DND-41 (cell line): Measurements from ENCODE around the gene TMEM132C.

ENCODE experiments used
- ATAC-seq: fragments of 200-7000 bp; cut with Tn5 transposase; 3 replicates; pipeline ENCODE4 v1.9.1; 2021; ENCODE audit warnings: low read depth; ENCODE audit not compliant: insufficient read depth
- DNase-seq: peaks from one replicate; pipeline ENCODE4 v3.0.0-alpha.2; 2020
- H2AFZ ChIP-seq: 2 replicates; pipeline ENCODE4 v1.6.0; 2012; ENCODE audit warnings: low read depth, low read length
- H3K27ac ChIP-seq: 2 replicates; pipeline ENCODE4 v1.5.1; 2012; ENCODE audit warnings: low read length, inconsistent platforms
- H3K27me3 ChIP-seq: fragments of 200-600 bp; sonication (generic); 2 replicates; pipeline ENCODE4 v1.6.0; 2012; ENCODE audit warnings: low read length, mild to moderate bottlenecking, inconsistent platforms; ENCODE audit not compliant: insufficient read depth, poor library complexity
- H3K36me3 ChIP-seq: 2 replicates; pipeline ENCODE4 v1.5.1; 2012; ENCODE audit warnings: low read length, inconsistent platforms; ENCODE audit not compliant: insufficient read depth
- H3K4me1 ChIP-seq: 2 replicates; pipeline ENCODE4 v1.5.1; 2012; ENCODE audit warnings: mild to moderate bottlenecking, low read length; ENCODE audit not compliant: insufficient read depth
- H3K4me2 ChIP-seq: 2 replicates; pipeline ENCODE4 v1.6.0; 2012; ENCODE audit warnings: mild to moderate bottlenecking, moderate library complexity, low read length, inconsistent platforms; ENCODE audit not compliant: insufficient read depth
- H3K4me3 ChIP-seq, 2 experiments: fragments of 200-600 bp in 1 of 2; shearing (Covaris generic) in 1 of 2; 2 replicates each; pipeline ENCODE4 v1.5.1; 2012 to 2016; ENCODE audit warnings: inconsistent platforms in 2 of 2, low read length in 2 of 2, mild to moderate bottlenecking in 2 of 2, low read depth in 1 of 2, moderate library complexity in 1 of 2
- H3K79me2 ChIP-seq: 2 replicates; pipeline ENCODE4 v1.6.0; 2012; ENCODE audit warnings: low read length, inconsistent platforms; ENCODE audit not compliant: insufficient read depth
- H3K9ac ChIP-seq: 2 replicates; pipeline ENCODE4 v1.6.0; 2012; ENCODE audit warnings: low read depth, mild to moderate bottlenecking, inconsistent platforms, low read length, moderate library complexity
- H3K9me3 ChIP-seq: 2 replicates; pipeline ENCODE4 v1.5.1; 2012; ENCODE audit warnings: low read length, moderate library complexity, mild to moderate bottlenecking, inconsistent platforms; ENCODE audit not compliant: insufficient read depth, severe bottlenecking
- H4K20me1 ChIP-seq: 2 replicates; pipeline ENCODE4 v1.6.0; 2012; ENCODE audit warnings: low read length; ENCODE audit not compliant: insufficient read depth
- EZH2 ChIP-seq: IDR thresholded peaks from 3 replicates; pipeline ENCODE4 v1.6.1; 2012; ENCODE audit warnings: borderline replicate concordance, low read depth, mild to moderate bottlenecking, moderate library complexity, low read length, inconsistent platforms; ENCODE audit not compliant: severe bottlenecking
- TF ChIP-seq, protein P1 (sequence below): IDR thresholded peaks from 2 replicates; pipeline ENCODE4 v1.5.1; 2012; ENCODE audit warnings: borderline replicate concordance, low read length, moderate library complexity, mild to moderate bottlenecking; ENCODE audit not compliant: poor library complexity, severe bottlenecking; ENCODE audit errors: extremely low read depth

The TMEM132C gene

GRCh38 chr12:128708789-128709188, 441.8 kb downstream of the TMEM132C start:
- H3K27ac ChIP-seq: no peak overlapping the region

GRCh38 chr12:128709660-128710059, 442.7 kb downstream of the TMEM132C start:
- no peaks in the 10 kb centered on the region for H3K36me3 ChIP-seq
- DNase-seq (no peak), ATAC-seq (no peak)
- H3K27ac ChIP-seq: no peak overlapping the region
- H3K4me3 ChIP-seq: no peak overlapping the region
- no peak overlapping the region for H3K9ac ChIP-seq
- no peak overlapping the region for H3K4me2 ChIP-seq
- TF ChIP-seq, protein P1, sequence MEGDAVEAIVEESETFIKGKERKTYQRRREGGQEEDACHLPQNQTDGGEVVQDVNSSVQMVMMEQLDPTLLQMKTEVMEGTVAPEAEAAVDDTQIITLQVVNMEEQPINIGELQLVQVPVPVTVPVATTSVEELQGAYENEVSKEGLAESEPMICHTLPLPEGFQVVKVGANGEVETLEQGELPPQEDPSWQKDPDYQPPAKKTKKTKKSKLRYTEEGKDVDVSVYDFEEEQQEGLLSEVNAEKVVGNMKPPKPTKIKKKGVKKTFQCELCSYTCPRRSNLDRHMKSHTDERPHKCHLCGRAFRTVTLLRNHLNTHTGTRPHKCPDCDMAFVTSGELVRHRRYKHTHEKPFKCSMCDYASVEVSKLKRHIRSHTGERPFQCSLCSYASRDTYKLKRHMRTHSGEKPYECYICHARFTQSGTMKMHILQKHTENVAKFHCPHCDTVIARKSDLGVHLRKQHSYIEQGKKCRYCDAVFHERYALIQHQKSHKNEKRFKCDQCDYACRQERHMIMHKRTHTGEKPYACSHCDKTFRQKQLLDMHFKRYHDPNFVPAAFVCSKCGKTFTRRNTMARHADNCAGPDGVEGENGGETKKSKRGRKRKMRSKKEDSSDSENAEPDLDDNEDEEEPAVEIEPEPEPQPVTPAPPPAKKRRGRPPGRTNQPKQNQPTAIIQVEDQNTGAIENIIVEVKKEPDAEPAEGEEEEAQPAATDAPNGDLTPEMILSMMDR: no peak
- TF ChIP-seq EZH2: no peak
- H3K4me1 ChIP-seq: no peaks in the 10 kb centered on the region
- no peaks in the 10 kb centered on the region for H3K79me2 ChIP-seq
- H2AFZ ChIP-seq: no peak overlapping the region
- H4K20me1 ChIP-seq: no peaks in the 10 kb centered on the region
- no peaks in the 10 kb centered on the region for H3K27me3 ChIP-seq
- no peaks in the 10 kb centered on the region for H3K9me3 ChIP-seq

More at GRCh38 chr12:128708789-128709188, 441.8 kb downstream of the TMEM132C start:
- no peaks in the 10 kb centered on the region for H3K36me3 ChIP-seq
- TF ChIP-seq, protein P1: no peak
- TF ChIP-seq EZH2: no peak
- H4K20me1 ChIP-seq: no peaks in the 10 kb centered on the region
- DNase-seq: no peak
- no peaks in the 10 kb centered on the region for H3K4me1 ChIP-seq
- no peaks in the 10 kb centered on the region for H3K27me3 ChIP-seq
- H3K9ac ChIP-seq: no peak overlapping the region
- H3K4me2 ChIP-seq: no peak overlapping the region
- no peaks in the 10 kb centered on the region for H3K79me2 ChIP-seq
- no peak for ATAC-seq
- no peak overlapping the region for H3K4me3 ChIP-seq
- H3K9me3 ChIP-seq: no peaks in the 10 kb centered on the region
- no peak overlapping the region for H2AFZ ChIP-seq

DNA sequence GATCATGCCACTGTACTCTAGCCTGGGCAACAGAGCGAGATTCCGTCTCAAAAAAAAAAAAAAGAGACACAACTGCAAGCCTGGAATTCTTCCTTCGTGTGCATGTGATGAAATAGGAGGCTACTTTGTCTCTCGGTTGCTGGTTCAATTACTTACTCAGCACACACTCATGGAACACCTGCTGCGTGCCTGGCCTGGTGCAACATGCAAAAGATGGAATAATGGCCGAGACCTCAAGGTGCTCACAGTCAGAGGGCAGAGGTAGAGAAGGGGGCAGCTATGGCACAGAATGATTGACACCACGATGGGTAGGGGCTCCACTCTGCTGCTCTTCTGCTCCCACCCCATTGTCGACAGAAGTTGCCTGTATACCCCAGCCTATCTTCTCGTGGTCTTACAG, 444.5 kb downstream of the TMEM132C start:
- H3K4me1 ChIP-seq: no peaks in the 10 kb centered on the region
- no peak overlapping the region for H3K27ac ChIP-seq
- H2AFZ ChIP-seq: no peak overlapping the region
- TF ChIP-seq, protein P1: no peak
- TF ChIP-seq EZH2: no peak
- DNase-seq (no peak), ATAC-seq (no peak)
- no peak overlapping the region for H3K4me2 ChIP-seq
- no peaks in the 10 kb centered on the region for H3K36me3 ChIP-seq
- no peaks in the 10 kb centered on the region for H4K20me1 ChIP-seq
- no peaks in the 10 kb centered on the region for H3K27me3 ChIP-seq
- H3K9ac ChIP-seq: no peak overlapping the region
- H3K79me2 ChIP-seq: no peaks in the 10 kb centered on the region
- no peaks in the 10 kb centered on the region for H3K9me3 ChIP-seq
- H3K4me3 ChIP-seq: no peak overlapping the region

DNA sequence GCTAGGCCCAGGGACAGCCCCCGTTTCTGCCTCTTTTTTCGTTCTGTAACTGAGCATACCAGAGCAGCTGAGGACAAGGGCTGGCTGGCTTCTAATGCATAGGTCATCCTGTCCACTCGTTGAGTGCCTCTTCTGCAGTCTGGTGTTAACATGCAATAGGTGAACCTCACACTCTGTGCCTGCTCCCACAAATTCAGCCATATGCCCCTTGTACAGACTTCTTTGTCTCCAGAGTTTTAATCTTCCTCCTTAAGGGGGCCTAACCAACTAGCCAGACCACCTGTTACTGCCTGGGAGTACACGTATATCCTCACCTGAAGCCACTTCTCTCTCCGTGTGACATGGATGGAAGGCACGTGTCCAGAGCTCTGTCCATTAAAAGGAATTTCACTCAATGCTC, 445.7 kb downstream of the TMEM132C start:
- H3K27me3 ChIP-seq: no peaks in the 10 kb centered on the region
- no peaks in the 10 kb centered on the region for H3K4me1 ChIP-seq
- no peak for ATAC-seq
- H4K20me1 ChIP-seq: no peaks in the 10 kb centered on the region
- H3K4me2 ChIP-seq: no peak overlapping the region
- no peaks in the 10 kb centered on the region for H3K9me3 ChIP-seq
- TF ChIP-seq, protein P1: no peak
- no peak for TF ChIP-seq EZH2
- no peak overlapping the region for H3K4me3 ChIP-seq
- no peaks in the 10 kb centered on the region for H3K79me2 ChIP-seq
- H2AFZ ChIP-seq: no peak overlapping the region
- no peak overlapping the region for H3K27ac ChIP-seq
- no peaks in the 10 kb centered on the region for H3K36me3 ChIP-seq
- no peak overlapping the region for H3K9ac ChIP-seq
- DNase-seq: no peak
